GM18502 (cell line): ENCODE results near the gene EBNA1BP2.
A peak's percentile ranks its signal among the peaks of the same experiment; 100 is the strongest.
"Not testable (repeated sequence)": the region's sequence is repeated elsewhere in the genome, so short reads cannot be mapped to it uniquely, and the experiment has no call there.

Experiments
- ATAC-seq: cut with Tn5 transposase; IDR thresholded peaks from one replicate; pipeline ENCODE4 v1.9.1; 2021; ENCODE audit warnings: mild to moderate bottlenecking; ENCODE audit not compliant: unreplicated experiment, poor library complexity

EBNA1BP2 gene

GRCh38 chr1:43174873-43175272 is 2.8 kb upstream of the EBNA1BP2 start:
- no peak for ATAC-seq

- ATAC-seq = peak; percentile 36
Observed at GRCh38 chr1:43172527-43172972, 460 bp upstream of the EBNA1BP2 start.

GRCh38 chr1:43171312-43171875 is 696 bp downstream of the EBNA1BP2 start:
- no peak for ATAC-seq

GRCh38 chr1:43165765-43166164 is 6.3 kb downstream of the EBNA1BP2 start:
- ATAC-seq = no peak

GRCh38 chr1:43165162-43165561 is 6.9 kb downstream of the EBNA1BP2 start:
- no peak for ATAC-seq

- ATAC-seq = no peak
Observed at GRCh38 chr1:43156026-43156425, 16.1 kb downstream of the EBNA1BP2 start.

GRCh38 chr1:43153443-43153842 is 18.6 kb downstream of the EBNA1BP2 start:
- ATAC-seq = no peak

- ATAC-seq = no peak
Observed at GRCh38 chr1:43152866-43153265, 19.2 kb downstream of the EBNA1BP2 start.

GRCh38 chr1:43149889-43150288 is 22.2 kb downstream of the EBNA1BP2 start:
- no peak for ATAC-seq

GRCh38 chr1:43147625-43148327 is 24.3 kb downstream of the EBNA1BP2 start:
- no peak for ATAC-seq

- ATAC-seq = no peak
Observed at GRCh38 chr1:43144237-43144636, 27.9 kb downstream of the EBNA1BP2 start.

- ATAC-seq = no peak
Observed at GRCh38 chr1:43143441-43143888, 28.6 kb downstream of the EBNA1BP2 start.

GRCh38 chr1:43140583-43140982 is 31.5 kb downstream of the EBNA1BP2 start:
- no peak for ATAC-seq

GRCh38 chr1:43140010-43140409 is 32.1 kb downstream of the EBNA1BP2 start:
- ATAC-seq = no peak

- not testable (repeated sequence) for ATAC-seq
Observed at GRCh38 chr1:43139295-43139694, 32.8 kb downstream of the EBNA1BP2 start.

- ATAC-seq = no peak
Observed at GRCh38 chr1:43137445-43138052, 34.5 kb downstream of the EBNA1BP2 start.

- no peak for ATAC-seq
Observed at GRCh38 chr1:43135857-43136781, 36.0 kb downstream of the EBNA1BP2 start.

GRCh38 chr1:43134640-43135039 is 37.5 kb downstream of the EBNA1BP2 start:
- no peak for ATAC-seq

GRCh38 chr1:43134068-43134467 is 38.0 kb downstream of the EBNA1BP2 start:
- ATAC-seq = no peak

- ATAC-seq = no peak
Observed at GRCh38 chr1:43129426-43129825, 42.7 kb downstream of the EBNA1BP2 start.

GRCh38 chr1:43128816-43129215 is 43.3 kb downstream of the EBNA1BP2 start:
- ATAC-seq = no peak
